Lung (tissue), 12 donors: ENCODE measurements around the gene HECTD4. TPM values are rescaled to one million over a fixed set of nuclear protein-coding genes. Genes with fewer than 3 reads are reported as not detected.
"Not testable (repeated sequence)": the region's sequence is repeated elsewhere in the genome, so short reads cannot be mapped to it uniquely, and the experiment has no call there.

Experiments used
- ATAC-seq: fragments of 200-7000 bp; cut with Tn5 transposase; one replicate; pipeline ENCODE4 v1.9.1; 2020; ENCODE audit warnings: moderate number of reproducible peaks; ENCODE audit not compliant: insufficient read depth, low FRiP score
- DNase-seq, 3 donors: peaks; one replicate each; pipeline ENCODE4 v3.0.0-alpha.2; 2013 to 2017
- H3K27ac ChIP-seq, 2 donors: one replicate each; pipeline ENCODE4 v1.5.1; 2013; ENCODE audit warnings: mild to moderate bottlenecking in 2 of 2, moderate library complexity in 2 of 2, control low read depth in 1 of 2, inconsistent platforms in 1 of 2, low read depth in 1 of 2, low read length in 1 of 2
- H3K27me3 ChIP-seq, 3 donors: one replicate each; pipeline ENCODE4 v1.5.1; 2013; ENCODE audit warnings: low read length in 2 of 3; ENCODE audit not compliant: control insufficient read depth in 3 of 3, insufficient read depth in 3 of 3
- H3K36me3 ChIP-seq, 4 donors: one replicate each; pipeline ENCODE4 v1.5.1; 2013; ENCODE audit warnings: low read length in 4 of 4, mild to moderate bottlenecking in 1 of 4, moderate library complexity in 1 of 4; ENCODE audit not compliant: control insufficient read depth in 4 of 4, insufficient read depth in 4 of 4
- H3K4me1 ChIP-seq, 5 donors: one replicate each; pipeline ENCODE4 v1.5.1; 2013; ENCODE audit warnings: low read length in 5 of 5, mild to moderate bottlenecking in 2 of 5, moderate library complexity in 1 of 5; ENCODE audit not compliant: control insufficient read depth in 5 of 5, insufficient read depth in 5 of 5
- H3K4me3 ChIP-seq: one replicate; pipeline ENCODE4 v1.5.1; 2013; ENCODE audit warnings: mild to moderate bottlenecking, control low read depth, moderate library complexity
- H3K9ac ChIP-seq, 2 donors: one replicate each; pipeline ENCODE4 v1.5.1; 2013; ENCODE audit warnings: low read length in 2 of 2, control low read depth in 1 of 2; ENCODE audit not compliant: insufficient read depth in 1 of 2
- H3K9me3 ChIP-seq, 4 donors: one replicate each; pipeline ENCODE4 v1.5.1; 2013; ENCODE audit warnings: low read length in 3 of 4, mild to moderate bottlenecking in 1 of 4, moderate library complexity in 1 of 4; ENCODE audit not compliant: control insufficient read depth in 4 of 4, insufficient read depth in 3 of 4
- WGBS, 2 donors: extraction: QIAGEN DNeasy Blood & Tissue Kit; methylation state at CpG; one replicate each; pipeline ENCODE4 v1.1.7; 2013; 5-methylcytosine and 5-hydroxymethylcytosine counted together
- polyA plus RNA-seq, 2 donors: library from polyadenylated mRNA; stranded (reverse); fragments of 200-250 nt; gene quantifications; one replicate each; pipeline ENCODE4 v1.2.1, GENCODE V29; 2013
- total RNA-seq, 2 donors: library from RNA; depleted of rRNA in 1 of 2; stranded (reverse); fragments of >200 nt in 1 of 2; gene quantifications; one replicate each; pipeline ENCODE4 v1.2.1, GENCODE V29; 2014 to 2021
- TF ChIP-seq, protein P1 (sequence below): IDR thresholded peaks from 2 replicates; pipeline ENCODE4 v1.5.1; 2012; ENCODE audit warnings: mild to moderate bottlenecking; ENCODE audit errors: control extremely low read depth, extremely low read depth
- donor health status: control.
- donor health status: control.
- donor health status: Bipolar disorder and iron deficiency.
- donor health status: healthy.
- donor health status: DM: yes; HTN: yes; CAD: no.

The HECTD4 gene
- total and polyA plus RNA-seq, 4 donors, result 4.5 to 96.5 (median 35.7) TPM

DNA sequence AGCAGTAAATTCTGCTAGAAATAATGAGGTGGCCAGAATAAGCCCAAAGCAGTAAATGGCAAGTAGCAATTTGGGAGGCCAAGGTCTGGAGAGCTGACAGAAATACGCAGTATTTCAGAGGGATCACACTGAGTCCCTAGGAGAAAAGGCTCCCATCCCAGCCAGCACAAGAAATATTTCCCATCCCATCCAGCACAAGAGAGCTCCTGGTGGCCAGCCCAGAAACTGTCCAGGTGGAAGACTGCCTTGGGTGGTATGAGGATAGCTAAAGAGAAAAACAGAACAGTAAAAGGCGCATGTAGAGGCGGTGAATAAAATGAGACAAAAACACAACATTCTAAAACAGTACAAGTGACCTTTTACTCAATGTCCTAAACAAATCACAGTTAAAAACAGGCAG is 120.7 kb downstream of the HECTD4 start:
- ATAC-seq, result no peak
- Histone ChIP-seq H3K27me3 (no peaks in the 10 kb centered on the region), H3K27ac (no peak overlapping the region), H3K4me1 (no peaks in the 10 kb centered on the region), H3K9me3 (no peaks in the 10 kb centered on the region), H3K9ac (no peak overlapping the region), H3K36me3 (peaks cover 3 to 25% (median 8%) of the 10 kb centered on the region in 4 donors), H3K4me3 (no peak overlapping the region)
- DNase-seq, result no peak
- 96 to 100% methylated on average over 3 of the region's 3 CpGs for WGBS, 2 donors
- TF ChIP-seq, protein P1, sequence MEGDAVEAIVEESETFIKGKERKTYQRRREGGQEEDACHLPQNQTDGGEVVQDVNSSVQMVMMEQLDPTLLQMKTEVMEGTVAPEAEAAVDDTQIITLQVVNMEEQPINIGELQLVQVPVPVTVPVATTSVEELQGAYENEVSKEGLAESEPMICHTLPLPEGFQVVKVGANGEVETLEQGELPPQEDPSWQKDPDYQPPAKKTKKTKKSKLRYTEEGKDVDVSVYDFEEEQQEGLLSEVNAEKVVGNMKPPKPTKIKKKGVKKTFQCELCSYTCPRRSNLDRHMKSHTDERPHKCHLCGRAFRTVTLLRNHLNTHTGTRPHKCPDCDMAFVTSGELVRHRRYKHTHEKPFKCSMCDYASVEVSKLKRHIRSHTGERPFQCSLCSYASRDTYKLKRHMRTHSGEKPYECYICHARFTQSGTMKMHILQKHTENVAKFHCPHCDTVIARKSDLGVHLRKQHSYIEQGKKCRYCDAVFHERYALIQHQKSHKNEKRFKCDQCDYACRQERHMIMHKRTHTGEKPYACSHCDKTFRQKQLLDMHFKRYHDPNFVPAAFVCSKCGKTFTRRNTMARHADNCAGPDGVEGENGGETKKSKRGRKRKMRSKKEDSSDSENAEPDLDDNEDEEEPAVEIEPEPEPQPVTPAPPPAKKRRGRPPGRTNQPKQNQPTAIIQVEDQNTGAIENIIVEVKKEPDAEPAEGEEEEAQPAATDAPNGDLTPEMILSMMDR, result no peak

- H3K9ac ChIP-seq, result no peak overlapping the region
- no peaks in the 10 kb centered on the region for H3K4me1 ChIP-seq
- ATAC-seq (no peak), DNase-seq (no peak)
- H3K36me3 ChIP-seq, result peaks cover 6 to 24% (median 8%) of the 10 kb centered on the region in 4 donors
- H3K9me3 ChIP-seq, result no peaks in the 10 kb centered on the region
- WGBS, 2 donors, result 97 to 100% methylated on average over 1 of the region's 1 CpG
- H3K27ac ChIP-seq, result no peak overlapping the region
- no peaks in the 10 kb centered on the region for H3K27me3 ChIP-seq
- TF ChIP-seq, protein P1, result no peak
- H3K4me3 ChIP-seq, result no peak overlapping the region
Measured at GRCh38 chr12:112258926-112259325, 123.3 kb downstream of the HECTD4 start.

DNA sequence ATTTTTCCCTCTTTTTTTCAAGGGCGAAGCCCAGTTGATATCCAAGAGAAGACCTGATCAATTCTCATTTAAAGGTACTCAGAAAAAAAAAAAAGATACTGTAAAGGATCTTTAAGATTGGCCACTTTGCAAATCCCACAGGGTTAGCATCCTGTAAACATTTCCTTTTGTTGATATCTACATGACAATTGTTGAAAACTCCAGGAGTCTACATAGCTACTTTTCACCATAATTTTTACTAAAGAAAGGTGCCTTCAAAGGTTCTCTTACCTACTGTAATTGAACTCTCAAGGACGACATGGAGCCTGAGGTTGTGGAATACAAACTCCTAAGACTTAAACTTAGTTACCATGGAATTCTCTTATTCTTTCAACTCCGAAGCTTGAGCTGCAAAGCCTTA is 125.5 kb downstream of the HECTD4 start:
- Histone ChIP-seq H3K27ac (no peak overlapping the region), H3K27me3 (no peaks in the 10 kb centered on the region), H3K9ac (no peak overlapping the region), H3K9me3 (no peaks in the 10 kb centered on the region), H3K4me1 (no peaks in the 10 kb centered on the region), H3K4me3 (no peak overlapping the region), H3K36me3 (peaks cover 6 to 38% (median 16%) of the 10 kb centered on the region in 4 donors)
- 87 to 90% methylated on average over 3 of the region's 3 CpGs for WGBS, 2 donors
- DNase-seq, result no peak
- no peak for ATAC-seq
- TF ChIP-seq, protein P1, result no peak

DNA sequence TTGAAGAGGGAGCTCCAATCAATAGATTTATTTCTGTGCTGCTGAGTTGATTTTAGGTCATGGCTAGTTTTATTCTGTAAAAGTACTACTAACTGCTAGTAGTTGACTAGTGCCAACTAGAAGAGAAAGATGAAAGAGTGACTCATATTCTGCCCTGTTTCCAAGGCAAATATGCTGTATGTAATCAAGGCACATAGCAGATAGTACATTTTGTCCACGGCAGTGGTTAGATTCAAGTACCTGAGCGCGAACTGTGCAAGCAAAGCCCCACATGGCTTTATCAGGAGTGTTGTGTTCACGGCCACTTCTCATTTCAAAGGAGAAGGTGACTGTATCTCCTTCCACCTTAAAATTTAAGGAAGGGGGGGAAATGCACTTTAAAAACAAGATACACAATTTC is 130.0 kb downstream of the HECTD4 start:
- DNase-seq (peak in 2 of 3 donors; percentile 3 to 9), ATAC-seq (peak; percentile 88)
- Histone ChIP-seq H3K4me1 (peaks cover 0 to 3% (median 0%) of the 10 kb centered on the region in 5 donors), H3K9me3 (no peaks in the 10 kb centered on the region), H3K27ac (peak overlapping the region in 1 of 2 donors; percentile 61), H3K4me3 (no peak overlapping the region), H3K36me3 (peaks cover 2 to 54% (median 21%) of the 10 kb centered on the region in 4 donors), H3K27me3 (no peaks in the 10 kb centered on the region), H3K9ac (no peak overlapping the region)
- TF ChIP-seq, protein P1, result no peak
- 73 to 87% methylated on average over 4 of the region's 4 CpGs for WGBS, 2 donors

GRCh38 chr12:112244902-112245301 is 137.3 kb downstream of the HECTD4 start:
- not testable (repeated sequence) for H3K4me3 ChIP-seq, H3K27ac ChIP-seq, H3K4me1 ChIP-seq, H3K9me3 ChIP-seq, ATAC-seq, DNase-seq, H3K27me3 ChIP-seq, H3K9ac ChIP-seq
- 98 to 100% methylated on average over 1 of the region's 1 CpG for WGBS, 2 donors
- peaks cover 0 to 43% (median 18%) of the 10 kb centered on the region in 4 donors for H3K36me3 ChIP-seq
